ENCODE results near the gene CENPS.
A peak's percentile ranks its signal among the peaks of the same experiment; 100 is the strongest.
"Not testable (repeated sequence)": the region's sequence is repeated elsewhere in the genome, so short reads cannot be mapped to it uniquely, and the experiment has no call there.

Gene CENPS

GRCh38 chr1:10419351-10419750, 10.9 kb upstream of the CENPS start:
- no peak for DNase-seq

- no peak for DNase-seq
Measured at GRCh38 chr1:10421637-10422036, 8.6 kb upstream of the CENPS start.

GRCh38 chr1:10424034-10424433, 6.2 kb upstream of the CENPS start:
- DNase-seq, result no peak

GRCh38 chr1:10424651-10425050, 5.6 kb upstream of the CENPS start:
- no peak for DNase-seq

- not testable (repeated sequence) for DNase-seq
Measured at GRCh38 chr1:10425826-10426534, 4.3 kb upstream of the CENPS start.

GRCh38 chr1:10426535-10426848, 3.7 kb upstream of the CENPS start:
- DNase-seq, result not testable (repeated sequence)

GRCh38 chr1:10428984-10429383, 1.2 kb upstream of the CENPS start:
- DNase-seq, result no peak

GRCh38 chr1:10429868-10430215, 391 bp upstream of the CENPS start:
- peak; percentile 12 for DNase-seq

GRCh38 chr1:10431070-10431730, 967 bp downstream of the CENPS start:
- peak; percentile 27 for DNase-seq

GRCh38 chr1:10432910-10433700, 2.9 kb downstream of the CENPS start:
- no peak for DNase-seq

- DNase-seq, result no peak
Measured at GRCh38 chr1:10433790-10434189, 3.6 kb downstream of the CENPS start.

GRCh38 chr1:10434590-10434989, 4.4 kb downstream of the CENPS start:
- no peak for DNase-seq

GRCh38 chr1:10437052-10437451, 6.8 kb downstream of the CENPS start:
- DNase-seq, result no peak

- DNase-seq, result no peak
Measured at GRCh38 chr1:10438677-10439163, 8.5 kb downstream of the CENPS start.

- no peak for DNase-seq
Measured at GRCh38 chr1:10440305-10440704, 10.1 kb downstream of the CENPS start.

GRCh38 chr1:10440794-10441193, 10.6 kb downstream of the CENPS start:
- no peak for DNase-seq

- DNase-seq, result no peak
Measured at GRCh38 chr1:10444248-10444647, 14.0 kb downstream of the CENPS start.

- DNase-seq, result no peak
Measured at GRCh38 chr1:10444795-10445397, 14.7 kb downstream of the CENPS start.

GRCh38 chr1:10446790-10447422, 16.7 kb downstream of the CENPS start:
- DNase-seq, result no peak

GRCh38 chr1:10449751-10450150, 19.5 kb downstream of the CENPS start, which contains the start of gene CORT:
TSS of gene CORT (plus strand) at chr1:10450031. CDS start at chr1:10450224, 193 bp downstream.
- DNase-seq, result no peak

- no peak for DNase-seq
Measured at GRCh38 chr1:10450156-10450814, 20.1 kb downstream of the CENPS start.

GRCh38 chr1:10450836-10451235, 20.6 kb downstream of the CENPS start:
- no peak for DNase-seq

Data from fibroblast of skin of back (primary cell).